GM23338 (cell line): ENCODE measurements around the gene CA6.

Source experiments
- POLR2AphosphoS5 ChIP-seq: IDR thresholded peaks from 2 replicates; pipeline ENCODE4 v1.6.1; 2016; ENCODE audit warnings: antibody characterized with exemption, low read depth
- TF ChIP-seq, protein P1 (sequence below), 2 experiments: fragments of 200-600 bp in 1 of 2; sonication (generic) in 1 of 2; conservative IDR thresholded peaks; 2 replicates each; pipeline versions ENCODE4 v1.5.1 to v1.6.1; 2016 to 2017; ENCODE audit warnings: antibody characterized with exemption in 2 of 2, low read depth in 2 of 2, mild to moderate bottlenecking in 2 of 2, moderate library complexity in 1 of 2

DNA sequence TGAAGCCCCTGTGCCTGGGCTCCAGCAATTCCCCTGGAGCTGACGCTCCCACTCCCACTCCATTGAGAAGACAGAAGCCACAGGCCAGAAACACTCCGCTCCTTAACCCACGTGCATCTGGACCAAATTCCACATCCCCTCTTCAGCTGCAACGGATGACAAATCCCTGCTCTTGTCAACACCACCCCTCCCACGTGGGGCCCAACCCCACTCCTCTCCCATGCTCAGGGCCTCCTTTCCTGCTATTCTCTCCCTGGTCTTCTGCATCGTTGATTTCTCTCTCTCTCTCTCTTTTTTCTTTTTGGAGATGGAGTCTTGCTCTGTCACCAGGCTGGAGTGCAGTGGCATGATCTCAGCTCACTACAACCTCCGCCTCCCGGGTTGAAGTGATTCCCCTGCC, 18.3 kb downstream of the CA6 start:
- TF ChIP-seq, protein P1, sequence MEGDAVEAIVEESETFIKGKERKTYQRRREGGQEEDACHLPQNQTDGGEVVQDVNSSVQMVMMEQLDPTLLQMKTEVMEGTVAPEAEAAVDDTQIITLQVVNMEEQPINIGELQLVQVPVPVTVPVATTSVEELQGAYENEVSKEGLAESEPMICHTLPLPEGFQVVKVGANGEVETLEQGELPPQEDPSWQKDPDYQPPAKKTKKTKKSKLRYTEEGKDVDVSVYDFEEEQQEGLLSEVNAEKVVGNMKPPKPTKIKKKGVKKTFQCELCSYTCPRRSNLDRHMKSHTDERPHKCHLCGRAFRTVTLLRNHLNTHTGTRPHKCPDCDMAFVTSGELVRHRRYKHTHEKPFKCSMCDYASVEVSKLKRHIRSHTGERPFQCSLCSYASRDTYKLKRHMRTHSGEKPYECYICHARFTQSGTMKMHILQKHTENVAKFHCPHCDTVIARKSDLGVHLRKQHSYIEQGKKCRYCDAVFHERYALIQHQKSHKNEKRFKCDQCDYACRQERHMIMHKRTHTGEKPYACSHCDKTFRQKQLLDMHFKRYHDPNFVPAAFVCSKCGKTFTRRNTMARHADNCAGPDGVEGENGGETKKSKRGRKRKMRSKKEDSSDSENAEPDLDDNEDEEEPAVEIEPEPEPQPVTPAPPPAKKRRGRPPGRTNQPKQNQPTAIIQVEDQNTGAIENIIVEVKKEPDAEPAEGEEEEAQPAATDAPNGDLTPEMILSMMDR (conservative IDR thresholded peaks at IDR 0.05; ENCODE audit: low read depth in 2 of 2): no peak
- TF ChIP-seq POLR2AphosphoS5: no peak
